Mucosa of stomach (tissue), 1 donor: Measurements from ENCODE around the gene HSPA8.

Source experiments
- H3K27me3 ChIP-seq: one replicate; pipeline ENCODE4 v1.7.0; 2013; ENCODE audit warnings: mild to moderate bottlenecking, low read length; ENCODE audit not compliant: control insufficient read depth, insufficient read depth
- H3K36me3 ChIP-seq: one replicate; pipeline ENCODE4 v1.7.0; 2013; ENCODE audit warnings: low read length; ENCODE audit not compliant: control insufficient read depth, insufficient read depth
- H3K4me1 ChIP-seq: one replicate; pipeline ENCODE4 v1.7.0; 2013; ENCODE audit warnings: mild to moderate bottlenecking, low read length; ENCODE audit not compliant: control insufficient read depth, insufficient read depth
- H3K4me3 ChIP-seq: one replicate; pipeline ENCODE4 v1.7.0; 2013; ENCODE audit warnings: low read length
- H3K9ac ChIP-seq: one replicate; pipeline ENCODE4 v1.7.0; 2013; ENCODE audit warnings: mild to moderate bottlenecking, low read length, moderate library complexity
- H3K9me3 ChIP-seq: one replicate; pipeline ENCODE4 v1.7.0; 2013; ENCODE audit warnings: mild to moderate bottlenecking, low read length, moderate library complexity; ENCODE audit not compliant: control insufficient read depth
- donor health status: Pancreatic carcinoma.

The HSPA8 gene

GRCh38 chr11:123054301-123055065 is 7.5 kb downstream of the HSPA8 start:
- Histone ChIP-seq H3K9ac (no peak overlapping the region), H3K4me3 (no peak overlapping the region), H3K36me3 (peaks cover 10% of the 10 kb centered on the region), H3K4me1 (peaks cover 8% of the 10 kb centered on the region), H3K27me3 (no peaks in the 10 kb centered on the region), H3K9me3 (no peaks in the 10 kb centered on the region)

- H3K9ac ChIP-seq, result no peak overlapping the region
- no peaks in the 10 kb centered on the region for H3K4me1 ChIP-seq
- no peaks in the 10 kb centered on the region for H3K36me3 ChIP-seq
- H3K27me3 ChIP-seq, result no peaks in the 10 kb centered on the region
- no peaks in the 10 kb centered on the region for H3K9me3 ChIP-seq
- no peak overlapping the region for H3K4me3 ChIP-seq
These were observed 8.8 kb downstream of the HSPA8 start for GRCh38 chr11:123052901-123053721.

GRCh38 chr11:123051634-123052033 is 10.3 kb downstream of the HSPA8 start:
- no peaks in the 10 kb centered on the region for H3K36me3 ChIP-seq
- H3K27me3 ChIP-seq, result no peaks in the 10 kb centered on the region
- no peak overlapping the region for H3K9ac ChIP-seq
- no peaks in the 10 kb centered on the region for H3K4me1 ChIP-seq
- H3K4me3 ChIP-seq, result no peak overlapping the region
- no peaks in the 10 kb centered on the region for H3K9me3 ChIP-seq

GRCh38 chr11:123051146-123051545 is 10.8 kb downstream of the HSPA8 start:
- no peaks in the 10 kb centered on the region for H3K27me3 ChIP-seq
- no peaks in the 10 kb centered on the region for H3K9me3 ChIP-seq
- no peaks in the 10 kb centered on the region for H3K36me3 ChIP-seq

GRCh38 chr11:123047947-123048293 is 14.0 kb downstream of the HSPA8 start:
- Histone ChIP-seq H3K9me3 (no peaks in the 10 kb centered on the region), H3K9ac (no peak overlapping the region), H3K27me3 (no peaks in the 10 kb centered on the region), H3K4me3 (no peak overlapping the region), H3K36me3 (no peaks in the 10 kb centered on the region), H3K4me1 (no peaks in the 10 kb centered on the region)

More at GRCh38 chr11:123051146-123051545, 10.8 kb downstream of the HSPA8 start:
- no peaks in the 10 kb centered on the region for H3K4me1 ChIP-seq
- no peak overlapping the region for H3K9ac ChIP-seq
- H3K4me3 ChIP-seq, result no peak overlapping the region

- H3K9me3 ChIP-seq, result no peaks in the 10 kb centered on the region
- H3K36me3 ChIP-seq, result no peaks in the 10 kb centered on the region
- no peak overlapping the region for H3K4me3 ChIP-seq
- H3K9ac ChIP-seq, result no peak overlapping the region
- no peaks in the 10 kb centered on the region for H3K4me1 ChIP-seq
- H3K27me3 ChIP-seq, result no peaks in the 10 kb centered on the region
These were observed 14.5 kb downstream of the HSPA8 start for GRCh38 chr11:123047266-123047946.

GRCh38 chr11:123046473-123047259 is 15.3 kb downstream of the HSPA8 start:
- Histone ChIP-seq H3K9ac (no peak overlapping the region), H3K36me3 (no peaks in the 10 kb centered on the region), H3K4me1 (no peaks in the 10 kb centered on the region), H3K4me3 (no peak overlapping the region), H3K27me3 (no peaks in the 10 kb centered on the region), H3K9me3 (no peaks in the 10 kb centered on the region)

- no peaks in the 10 kb centered on the region for H3K4me1 ChIP-seq
- H3K9ac ChIP-seq, result no peak overlapping the region
- H3K9me3 ChIP-seq, result no peaks in the 10 kb centered on the region
- H3K4me3 ChIP-seq, result no peak overlapping the region
- no peaks in the 10 kb centered on the region for H3K27me3 ChIP-seq
- no peaks in the 10 kb centered on the region for H3K36me3 ChIP-seq
These were observed 16.8 kb downstream of the HSPA8 start for GRCh38 chr11:123045101-123045500.

- H3K36me3 ChIP-seq, result no peaks in the 10 kb centered on the region
These were observed 20.8 kb downstream of the HSPA8 start for GRCh38 chr11:123041185-123041584.

GRCh38 chr11:123040111-123040432 is 21.9 kb downstream of the HSPA8 start:
- H3K36me3 ChIP-seq, result no peaks in the 10 kb centered on the region
- no peak overlapping the region for H3K9ac ChIP-seq
- no peaks in the 10 kb centered on the region for H3K9me3 ChIP-seq
- H3K27me3 ChIP-seq, result no peaks in the 10 kb centered on the region
- H3K4me1 ChIP-seq, result no peaks in the 10 kb centered on the region
- no peak overlapping the region for H3K4me3 ChIP-seq

More at GRCh38 chr11:123041185-123041584, 20.8 kb downstream of the HSPA8 start:
- Histone ChIP-seq H3K4me3 (no peak overlapping the region), H3K9ac (no peak overlapping the region), H3K9me3 (no peaks in the 10 kb centered on the region), H3K4me1 (no peaks in the 10 kb centered on the region), H3K27me3 (no peaks in the 10 kb centered on the region)

- Histone ChIP-seq H3K9ac (no peak overlapping the region), H3K4me3 (no peak overlapping the region), H3K4me1 (no peaks in the 10 kb centered on the region), H3K36me3 (no peaks in the 10 kb centered on the region), H3K9me3 (no peaks in the 10 kb centered on the region), H3K27me3 (no peaks in the 10 kb centered on the region)
These were observed 26.1 kb downstream of the HSPA8 start for GRCh38 chr11:123035831-123036230.
